C4-2B (cell line): ENCODE results near the gene FRMD4A.

Experiments
- H3K27ac ChIP-seq: fragments of 450-650 bp; 2 replicates; pipeline ENCODE4 v1.5.1; 2017
- CTCF ChIP-seq: fragments of 450-650 bp; conservative IDR thresholded peaks from 2 replicates; pipeline ENCODE4 v1.5.1; 2017; ENCODE audit warnings: mild to moderate bottlenecking
- ZFX ChIP-seq: fragments of 450-650 bp; IDR thresholded peaks from 2 replicates; pipeline ENCODE4 v1.6.1; 2017

FRMD4A gene

GRCh38 chr10:13608246-13608853 is 722.4 kb downstream of the FRMD4A start:
- H3K27ac ChIP-seq, result peak overlapping the region; percentile 21; the same call in 1 of the 2 replicates
- TF ChIP-seq ZFX (no peak), CTCF (no peak)

GRCh38 chr10:13604357-13605040 is 726.2 kb downstream of the FRMD4A start:
- TF ChIP-seq ZFX (no peak), CTCF (no peak)
- H3K27ac ChIP-seq, result no peak overlapping the region

GRCh38 chr10:13597909-13598308 is 732.8 kb downstream of the FRMD4A start:
- no peak overlapping the region for H3K27ac ChIP-seq
- TF ChIP-seq ZFX (no peak), CTCF (no peak)

GRCh38 chr10:13594641-13595040 is 736.1 kb downstream of the FRMD4A start:
- TF ChIP-seq ZFX (no peak), CTCF (no peak)
- H3K27ac ChIP-seq, result no peak overlapping the region
